Stimulated activated CD4-positive, alpha-beta T cell treated with anti-CD3 and anti-CD28 coated beads, Interleukin-1b, Interleukin-23, amount 100 ng/mL, for 24 hours (primary cell): ENCODE measurements around the gene EQTN.
A peak's percentile ranks its signal among the peaks of the same experiment; 100 is the strongest.

Experiments
- DNase-seq, 4 experiments: peaks; one replicate each; pipeline ENCODE4 v3.0.0-alpha.2; 2020; ENCODE audit warnings: low read depth in 4 of 4, low spot score in 1 of 4

The EQTN gene

GRCh38 chr9:27297050-27297449 lies at the start of gene EQTN:
Gene EQTN (minus strand): TSS chr9:27297150. CDS start chr9:27297055, 95 bp downstream.
- no peak for DNase-seq

DNA sequence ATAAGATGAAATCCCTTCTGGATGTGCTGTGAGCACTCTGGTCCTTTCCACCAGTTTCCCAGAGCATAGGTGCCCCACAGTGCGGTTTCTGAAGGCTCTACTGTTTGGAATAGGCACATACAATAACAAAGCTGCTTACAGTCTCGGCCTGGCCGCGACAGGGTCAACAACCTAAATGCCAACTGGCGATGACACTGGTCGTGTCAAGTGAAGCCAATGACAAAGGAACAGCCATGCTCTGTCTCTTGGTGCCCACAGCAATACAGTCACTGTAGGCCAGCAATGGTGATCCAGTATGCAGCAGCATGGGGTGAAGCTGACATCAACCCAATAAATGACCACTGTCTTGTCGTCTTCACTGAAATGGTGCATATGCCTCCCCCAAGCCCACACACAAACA lies 47.8 kb upstream of the EQTN start:
- no peak for DNase-seq

GRCh38 chr9:27341545-27342294 lies 44.8 kb upstream of the EQTN start:
- no peak for DNase-seq

DNA sequence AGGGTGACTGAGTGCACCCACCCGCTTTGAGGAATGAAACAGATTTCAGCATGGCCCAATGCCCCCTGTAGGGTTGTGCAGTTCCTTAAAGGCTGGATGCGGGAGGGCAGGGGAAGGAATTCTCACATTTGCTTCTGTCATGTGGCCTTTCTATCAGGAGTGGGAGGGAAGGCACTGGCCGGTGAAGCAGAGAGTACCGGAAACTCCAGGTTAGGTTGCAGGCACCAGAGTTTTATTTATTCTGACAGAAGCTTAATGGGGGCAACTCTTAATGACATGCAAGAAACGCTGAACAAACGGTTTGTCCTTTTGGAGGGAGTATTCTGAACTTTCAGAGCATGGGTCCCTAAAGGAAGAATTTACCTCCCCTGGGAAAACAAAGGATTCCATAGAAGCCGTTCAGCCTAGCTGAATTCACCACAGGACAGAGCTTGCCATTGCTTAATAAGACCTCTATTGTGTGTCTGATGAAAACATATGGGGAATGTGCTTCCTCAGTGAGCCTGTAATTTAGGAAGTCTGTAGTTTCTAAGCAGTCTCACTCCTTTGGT lies 44.1 kb upstream of the EQTN start:
- DNase-seq, result no peak

- no peak for DNase-seq
Observed at GRCh38 chr9:27340285-27340674, 43.3 kb upstream of the EQTN start.

- DNase-seq, result no peak
Observed at GRCh38 chr9:27339661-27340284, 42.8 kb upstream of the EQTN start.

DNA sequence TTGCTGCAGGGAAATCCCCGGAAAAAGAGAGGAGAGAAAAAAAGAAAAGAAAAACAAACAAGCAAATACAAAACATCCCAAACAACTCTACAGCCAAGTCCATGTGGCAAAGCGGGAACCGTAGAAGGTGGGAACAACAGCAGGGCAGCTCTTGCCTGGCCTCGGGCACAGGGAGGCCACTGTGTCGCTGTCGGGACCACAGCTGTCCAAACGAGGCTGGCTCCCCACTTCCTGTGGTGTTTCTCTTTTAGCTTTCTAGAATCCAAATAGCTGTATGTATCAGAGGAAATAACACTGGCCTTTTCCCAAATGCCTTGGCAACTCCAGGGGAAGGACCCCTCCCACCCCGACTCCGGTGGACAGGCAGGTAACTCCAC lies 41.6 kb upstream of the EQTN start:
- no peak for DNase-seq

- no peak for DNase-seq
Observed at GRCh38 chr9:27337833-27338526, 41.0 kb upstream of the EQTN start.

GRCh38 chr9:27337236-27337635 lies 40.3 kb upstream of the EQTN start:
- no peak for DNase-seq

GRCh38 chr9:27336829-27337228 lies 39.9 kb upstream of the EQTN start:
- no peak for DNase-seq

DNA sequence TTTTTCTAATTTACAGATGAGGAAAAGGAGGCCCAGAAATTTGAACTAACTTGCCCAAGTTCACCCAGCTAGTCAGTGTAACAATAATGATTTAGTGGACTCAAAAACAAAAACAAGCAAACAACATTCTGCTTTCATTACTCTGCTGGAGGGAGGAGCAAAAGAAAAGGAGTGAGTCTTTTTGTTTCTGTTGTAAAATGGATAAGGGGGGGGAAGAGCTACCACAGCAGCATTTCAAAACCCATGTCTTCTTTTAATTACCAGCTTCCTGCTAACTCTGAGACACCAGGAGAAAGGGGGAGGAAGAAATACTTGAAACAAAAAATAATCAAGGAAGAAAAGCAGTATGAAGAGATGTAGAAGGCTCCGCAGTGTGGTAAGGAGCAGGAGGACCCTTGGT lies 39.2 kb upstream of the EQTN start:
- DNase-seq, result no peak

- DNase-seq, result no peak
Observed at GRCh38 chr9:27335075-27335474, 38.1 kb upstream of the EQTN start.

DNA sequence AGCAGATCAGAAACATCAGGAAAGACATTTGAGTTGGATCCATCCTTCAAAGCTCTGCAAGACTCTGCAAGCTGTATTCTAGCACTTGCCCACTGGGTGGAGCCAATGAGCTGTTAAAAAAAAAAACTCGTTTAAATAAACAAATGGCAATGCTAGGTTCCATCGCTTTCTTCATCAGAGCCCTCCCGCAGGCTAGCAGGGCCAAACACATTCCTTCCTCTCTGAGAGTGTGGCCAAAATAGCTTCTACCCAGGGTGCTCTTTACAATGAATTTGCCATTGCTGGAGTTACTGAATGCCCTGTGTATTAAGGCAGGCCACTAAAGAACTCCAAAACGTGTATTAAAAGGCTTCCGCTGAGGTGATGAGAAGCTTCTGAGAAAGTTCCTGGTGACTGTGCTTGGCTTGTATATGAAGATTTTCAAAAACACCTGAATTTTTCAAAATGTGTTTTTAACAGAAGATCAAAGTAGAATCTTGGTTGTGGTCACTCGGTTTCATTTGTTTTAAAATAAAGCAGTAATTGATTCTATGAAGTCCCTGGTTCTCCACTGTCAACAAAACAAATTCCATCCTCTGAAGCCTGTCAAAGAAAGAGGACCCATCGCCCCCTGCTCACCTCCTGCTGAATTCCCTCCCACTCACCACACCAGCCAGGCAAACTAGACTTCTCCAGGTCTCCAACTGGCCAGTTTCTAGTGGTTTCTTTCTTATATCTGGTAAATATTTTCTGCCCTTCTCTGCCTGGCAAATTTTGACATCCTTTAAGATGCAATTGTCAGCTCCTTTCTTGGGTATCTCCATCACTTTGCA lies 36.5 kb upstream of the EQTN start:
- peak in 3 of 4 experiments; percentile 6 to 17 (median 8) for DNase-seq

- no peak for DNase-seq
Observed at GRCh38 chr9:27331393-27331792, 34.4 kb upstream of the EQTN start.

DNA sequence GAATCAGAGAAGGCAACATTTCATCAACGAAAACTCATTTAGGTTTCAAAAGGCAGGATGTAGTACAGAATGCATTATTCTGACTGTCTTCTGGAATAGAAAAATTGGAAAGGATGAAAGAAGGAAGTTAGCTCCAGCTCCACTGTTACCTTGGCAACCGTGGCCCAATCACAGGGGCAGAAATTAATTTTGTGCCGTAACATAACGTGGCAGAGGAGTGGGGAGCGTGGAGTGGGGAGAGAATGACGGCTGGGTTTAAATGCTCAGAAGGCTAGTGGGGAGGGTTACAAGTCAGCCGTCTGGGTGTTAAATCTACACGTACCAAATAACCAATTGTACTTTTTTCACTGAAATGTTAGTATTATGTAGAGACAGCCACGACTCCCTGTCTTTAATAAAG lies 32.3 kb upstream of the EQTN start:
- no peak for DNase-seq

DNA sequence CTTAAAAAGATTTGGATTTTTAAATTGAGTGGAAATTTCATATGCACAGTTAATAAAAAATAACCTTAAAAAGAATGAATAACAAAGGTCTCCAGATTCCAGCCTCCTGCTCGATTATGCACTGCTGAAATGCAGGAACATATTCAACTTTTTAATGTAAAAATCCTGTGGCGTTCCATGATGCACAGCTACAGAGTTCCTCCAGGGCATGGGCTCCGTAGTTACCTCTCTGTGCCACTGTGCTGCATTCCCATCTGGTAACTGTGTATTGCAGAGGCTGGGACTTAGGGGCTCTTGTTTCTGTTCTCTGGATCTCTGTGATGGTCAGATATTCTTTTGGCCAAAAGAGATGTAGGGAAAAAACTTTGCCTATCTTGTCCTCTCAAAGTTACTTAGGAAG lies 31.5 kb upstream of the EQTN start:
- DNase-seq, result no peak

GRCh38 chr9:27311184-27311583 lies 14.2 kb upstream of the EQTN start:
- DNase-seq, result no peak

- DNase-seq, result no peak
Observed at GRCh38 chr9:27310582-27310981, 13.6 kb upstream of the EQTN start.

GRCh38 chr9:27308691-27309390 lies 11.9 kb upstream of the EQTN start:
- DNase-seq, result no peak

GRCh38 chr9:27304521-27304920 lies 7.6 kb upstream of the EQTN start:
- DNase-seq, result no peak

DNA sequence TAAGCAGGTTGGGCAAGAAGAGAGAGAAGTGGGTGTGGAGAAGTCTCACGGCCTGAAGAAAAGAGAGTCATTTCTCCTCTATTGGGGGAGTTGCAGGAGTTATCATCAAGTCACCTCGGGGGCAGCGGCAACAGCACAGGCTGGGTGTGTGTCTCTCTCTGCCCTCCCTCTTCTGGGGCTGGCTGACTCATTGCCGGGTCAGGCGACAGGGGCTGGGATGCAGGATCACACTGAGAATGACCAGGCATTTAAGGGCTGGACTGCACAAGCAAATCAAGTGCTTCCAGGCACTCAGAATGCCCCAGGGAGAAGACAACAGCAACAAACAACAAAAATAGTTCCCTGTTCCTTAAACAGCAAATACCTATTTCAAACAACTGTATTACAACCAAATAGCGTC lies 6.3 kb upstream of the EQTN start:
- DNase-seq, result no peak
